HG03442 (cell line): ENCODE data around the gene SDHD.

Experiments
- ATAC-seq: cut with Tn5 transposase; IDR thresholded peaks from one replicate; pipeline ENCODE4 v1.9.1; 2021; ENCODE audit warnings: mild to moderate bottlenecking, moderate library complexity; ENCODE audit not compliant: unreplicated experiment

Gene SDHD

GRCh38 chr11:112097734-112098528 lies 11.3 kb downstream of the SDHD start:
- ATAC-seq, result no peak

GRCh38 chr11:112100462-112100861 lies 13.8 kb downstream of the SDHD start:
- no peak for ATAC-seq

- ATAC-seq, result no peak
Measured at GRCh38 chr11:112103446-112103845, 16.8 kb downstream of the SDHD start.

- ATAC-seq, result no peak
Measured at GRCh38 chr11:112106070-112106469, 19.4 kb downstream of the SDHD start.

GRCh38 chr11:112113539-112114457 lies 27.1 kb downstream of the SDHD start:
- peak; percentile 58 for ATAC-seq

- no peak for ATAC-seq
Measured at GRCh38 chr11:112114460-112114859, 27.8 kb downstream of the SDHD start.

- no peak for ATAC-seq
Measured at GRCh38 chr11:112115386-112115785, 28.7 kb downstream of the SDHD start.

GRCh38 chr11:112118176-112118575 lies 31.5 kb downstream of the SDHD start:
- no peak for ATAC-seq

GRCh38 chr11:112121981-112122615 lies 35.4 kb downstream of the SDHD start:
- ATAC-seq, result no peak

GRCh38 chr11:112123129-112123528 lies 36.5 kb downstream of the SDHD start:
- no peak for ATAC-seq

- no peak for ATAC-seq
Measured at GRCh38 chr11:112127056-112127455, 40.4 kb downstream of the SDHD start.

- ATAC-seq, result no peak
Measured at GRCh38 chr11:112128483-112129121, 41.9 kb downstream of the SDHD start.

- ATAC-seq, result no peak
Measured at GRCh38 chr11:112129656-112130055, 43.0 kb downstream of the SDHD start.

GRCh38 chr11:112132737-112133136 lies 46.1 kb downstream of the SDHD start:
- no peak for ATAC-seq

GRCh38 chr11:112134473-112134872 lies 47.8 kb downstream of the SDHD start:
- no peak for ATAC-seq

GRCh38 chr11:112143597-112143996 lies 56.9 kb downstream of the SDHD start:
- no peak for ATAC-seq
